HepG2 (cell line): ENCODE data around the gene UBAP1L. TPM values are rescaled to one million over a fixed set of nuclear protein-coding genes. Genes with fewer than 3 reads are reported as not detected.
A peak's percentile ranks its signal among the peaks of the same experiment; 100 is the strongest.

Experiments used
- CC2D1A ChIP-seq: sonication (generic); formaldehyde crosslinking; IDR thresholded peaks from 2 replicates; pipeline ENCODE4 v1.8.1; 2023; ENCODE audit warnings: mild to moderate bottlenecking, missing genetic modification reagents
- GATAD2A ChIP-seq: IDR thresholded peaks from 2 replicates; pipeline ENCODE4 v1.6.1; 2016
- GFI1 ChIP-seq: sonication (generic); formaldehyde crosslinking; IDR thresholded peaks from 2 replicates; pipeline ENCODE4 v1.5.0; 2020; ENCODE audit warnings: missing genetic modification reagents, mild to moderate bottlenecking, borderline replicate concordance
- HDAC6 ChIP-seq: fragments of 200-600 bp; sonication (generic); IDR thresholded peaks from 2 replicates; pipeline ENCODE4 v1.7.0; 2017; ENCODE audit warnings: mild to moderate bottlenecking, antibody characterized with exemption, low read length, low read depth
- MTF1 ChIP-seq: sonication (generic); formaldehyde crosslinking; IDR thresholded peaks from 2 replicates; pipeline ENCODE4 v1.5.0; 2020; ENCODE audit warnings: missing genetic modification reagents
- NCOA1 ChIP-seq: sonication (generic); formaldehyde crosslinking; IDR thresholded peaks from 2 replicates; pipeline ENCODE4 v1.9.0; 2021; ENCODE audit warnings: missing genetic modification reagents
- NR2F1 ChIP-seq, 2 experiments: fragments of 450-650 bp in 1 of 2; formaldehyde crosslinking in 1 of 2; IDR thresholded peaks; 2 replicates each; pipeline versions ENCODE4 v1.5.0 to v1.6.1; 2016 to 2020; ENCODE audit warnings: mild to moderate bottlenecking in 1 of 2, missing compliant biosample characterization in 1 of 2, missing genetic modification reagents in 1 of 2, moderate library complexity in 1 of 2
- RELA ChIP-seq: sonication (generic); formaldehyde crosslinking; IDR thresholded peaks from 2 replicates; pipeline ENCODE4 v1.4.0; 2020; ENCODE audit warnings: missing genetic modification reagents
- RORA ChIP-seq: sonication (generic); formaldehyde crosslinking; IDR thresholded peaks from 2 replicates; pipeline ENCODE4 v1.5.0; 2020; ENCODE audit warnings: mild to moderate bottlenecking, missing genetic modification reagents, moderate library complexity
- ZKSCAN1 ChIP-seq: fragments of 150-350 bp; IDR thresholded peaks from 2 replicates; pipeline ENCODE4 v1.6.1; 2014; ENCODE audit warnings: low read length
- ZNF441 ChIP-seq: sonication (generic); formaldehyde crosslinking; IDR thresholded peaks from 2 replicates; pipeline ENCODE4 v1.7.0; 2021; ENCODE audit warnings: missing genetic modification reagents, borderline replicate concordance
- ZNF615 ChIP-seq: sonication (generic); formaldehyde crosslinking; IDR thresholded peaks from 2 replicates; pipeline ENCODE4 v1.5.0; 2020; ENCODE audit warnings: mild to moderate bottlenecking, missing genetic modification reagents, borderline replicate concordance
- ZNF777 ChIP-seq: sonication (generic); formaldehyde crosslinking; IDR thresholded peaks from 2 replicates; pipeline ENCODE4 v1.4.0; 2020; ENCODE audit warnings: missing genetic modification reagents
- ZSCAN25 ChIP-seq: sonication (generic); formaldehyde crosslinking; IDR thresholded peaks from 2 replicates; pipeline ENCODE4 v1.8.0; 2022; ENCODE audit warnings: mild to moderate bottlenecking, missing genetic modification reagents
- polyA plus RNA-seq, 8 experiments: library from polyadenylated mRNA; depleted of rRNA in 3 of 8; stranded (reverse) in 7 of 8; unstranded in 1 of 8; fragments of >200 nt; fragmentation: Illumina TruSeq in 4 of 8; extraction: Trizol in 4 of 8; gene quantifications; 2 replicates each; pipeline versions ENCODE4 v1.2.1 to v1.2.3, GENCODE V29; 2011 to 2016; ENCODE audit warnings: low read depth in 4 of 8, missing spikeins in 1 of 8, mixed read lengths in 1 of 8; ENCODE audit not compliant: insufficient read depth in 1 of 8
- total RNA-seq, 5 experiments: library from RNA; depleted of rRNA; stranded (reverse); fragments of >200 nt; fragmentation: Illumina TruSeq; extraction: Trizol; gene quantifications; 2 replicates each; pipeline ENCODE4 v1.2.3, GENCODE V29; 2016; ENCODE audit warnings: low read depth in 1 of 5
- TF ChIP-seq, protein P1 (sequence below): sonication (generic); formaldehyde crosslinking; IDR thresholded peaks from 2 replicates; pipeline ENCODE4 v1.4.0; 2020; ENCODE audit warnings: mild to moderate bottlenecking, missing genetic modification reagents
- TF ChIP-seq, protein P2 (sequence below): sonication (generic); formaldehyde crosslinking; IDR thresholded peaks from 2 replicates; pipeline ENCODE4 v1.4.0; 2020; ENCODE audit warnings: low read depth, mild to moderate bottlenecking, missing genetic modification reagents
- TF ChIP-seq, protein P3 (sequence below): sonication (generic); formaldehyde crosslinking; IDR thresholded peaks from 2 replicates; pipeline ENCODE4 v1.4.0; 2020; ENCODE audit warnings: missing genetic modification reagents
- TF ChIP-seq, protein P4 (sequence below): sonication (generic); formaldehyde crosslinking; IDR thresholded peaks from 2 replicates; pipeline ENCODE4 v1.4.0; 2020; ENCODE audit warnings: missing genetic modification reagents
- TF ChIP-seq, protein P5 (sequence below): sonication (generic); formaldehyde crosslinking; IDR thresholded peaks from 2 replicates; pipeline ENCODE4 v1.4.0; 2020; ENCODE audit warnings: missing genetic modification reagents

UBAP1L gene
- total and polyA plus RNA-seq, 2 of the 13 experiments (the other 11 are each of a cell fraction or from before 2014, with no cell fraction given): 0.86 to 1.4 TPM

DNA sequence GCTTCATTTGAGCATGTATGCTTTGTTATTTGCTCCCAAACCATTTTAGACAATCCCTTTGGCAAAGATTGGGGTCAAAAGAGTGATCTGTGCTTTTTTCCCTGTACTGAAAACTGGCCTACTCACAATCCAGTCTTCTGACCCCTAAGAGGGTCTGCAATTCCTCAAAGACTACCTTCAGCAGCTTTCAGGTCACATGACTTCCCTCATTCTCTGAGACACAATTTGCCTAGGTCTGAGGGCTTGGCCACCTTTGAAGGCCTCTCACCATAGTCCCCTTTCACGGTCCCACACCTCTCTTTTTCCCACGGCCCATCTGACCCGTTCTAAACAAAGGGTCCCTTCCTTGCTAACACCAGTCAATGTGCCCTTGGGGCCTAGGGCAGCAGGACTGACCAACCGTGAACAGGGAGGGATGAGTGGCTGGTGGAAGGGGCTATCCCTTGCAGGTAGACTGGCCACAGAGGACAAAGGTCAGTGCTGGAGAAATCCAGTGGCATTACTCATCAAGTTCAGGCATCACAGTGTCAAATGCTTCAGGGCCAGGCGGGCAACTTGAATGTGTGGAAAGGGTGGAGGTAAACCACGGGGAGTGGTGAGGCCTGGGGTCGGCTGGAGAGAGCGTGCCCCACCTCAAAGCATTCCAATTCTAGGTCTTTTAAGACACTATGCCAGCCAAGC, 58.0 kb downstream of the UBAP1L start (continued):
- TF ChIP-seq, protein P1, sequence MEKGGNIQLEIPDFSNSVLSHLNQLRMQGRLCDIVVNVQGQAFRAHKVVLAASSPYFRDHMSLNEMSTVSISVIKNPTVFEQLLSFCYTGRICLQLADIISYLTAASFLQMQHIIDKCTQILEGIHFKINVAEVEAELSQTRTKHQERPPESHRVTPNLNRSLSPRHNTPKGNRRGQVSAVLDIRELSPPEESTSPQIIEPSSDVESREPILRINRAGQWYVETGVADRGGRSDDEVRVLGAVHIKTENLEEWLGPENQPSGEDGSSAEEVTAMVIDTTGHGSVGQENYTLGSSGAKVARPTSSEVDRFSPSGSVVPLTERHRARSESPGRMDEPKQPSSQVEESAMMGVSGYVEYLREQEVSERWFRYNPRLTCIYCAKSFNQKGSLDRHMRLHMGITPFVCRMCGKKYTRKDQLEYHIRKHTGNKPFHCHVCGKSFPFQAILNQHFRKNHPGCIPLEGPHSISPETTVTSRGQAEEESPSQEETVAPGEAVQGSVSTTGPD: no peak
- TF ChIP-seq, protein P2, sequence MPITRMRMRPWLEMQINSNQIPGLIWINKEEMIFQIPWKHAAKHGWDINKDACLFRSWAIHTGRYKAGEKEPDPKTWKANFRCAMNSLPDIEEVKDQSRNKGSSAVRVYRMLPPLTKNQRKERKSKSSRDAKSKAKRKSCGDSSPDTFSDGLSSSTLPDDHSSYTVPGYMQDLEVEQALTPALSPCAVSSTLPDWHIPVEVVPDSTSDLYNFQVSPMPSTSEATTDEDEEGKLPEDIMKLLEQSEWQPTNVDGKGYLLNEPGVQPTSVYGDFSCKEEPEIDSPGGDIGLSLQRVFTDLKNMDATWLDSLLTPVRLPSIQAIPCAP (CRISPR knock-in tag): no peak
- TF ChIP-seq RORA (CRISPR knock-in tag) (no peak), NCOA1 (no peak), MTF1 (CRISPR knock-in tag) (no peak), GATAD2A (CRISPR knock-in tag) (peak; percentile 96), GFI1 (CRISPR knock-in tag) (peak; percentile 77; the same call in 1 of the 2 replicates), CC2D1A (CRISPR knock-in tag) (no peak), ZNF441 (no peak), HDAC6 (no peak), ZSCAN25 (peak; percentile 63), ZNF777 (CRISPR knock-in tag) (no peak), ZKSCAN1 (no peak), RELA (CRISPR knock-in tag) (no peak; the same call in none of the 2 replicates), NR2F1 (CRISPR knock-in tag; IDR thresholded peaks at IDR 0.05) (peak; percentile 71 to 87), ZNF615 (CRISPR knock-in tag) (0 out of 2 replicates have a peak, but pooled peaks have one; percentile 52)
- TF ChIP-seq, protein P3, sequence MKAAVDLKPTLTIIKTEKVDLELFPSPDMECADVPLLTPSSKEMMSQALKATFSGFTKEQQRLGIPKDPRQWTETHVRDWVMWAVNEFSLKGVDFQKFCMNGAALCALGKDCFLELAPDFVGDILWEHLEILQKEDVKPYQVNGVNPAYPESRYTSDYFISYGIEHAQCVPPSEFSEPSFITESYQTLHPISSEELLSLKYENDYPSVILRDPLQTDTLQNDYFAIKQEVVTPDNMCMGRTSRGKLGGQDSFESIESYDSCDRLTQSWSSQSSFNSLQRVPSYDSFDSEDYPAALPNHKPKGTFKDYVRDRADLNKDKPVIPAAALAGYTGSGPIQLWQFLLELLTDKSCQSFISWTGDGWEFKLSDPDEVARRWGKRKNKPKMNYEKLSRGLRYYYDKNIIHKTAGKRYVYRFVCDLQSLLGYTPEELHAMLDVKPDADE (CRISPR knock-in tag): no peak
- TF ChIP-seq, protein P4, sequence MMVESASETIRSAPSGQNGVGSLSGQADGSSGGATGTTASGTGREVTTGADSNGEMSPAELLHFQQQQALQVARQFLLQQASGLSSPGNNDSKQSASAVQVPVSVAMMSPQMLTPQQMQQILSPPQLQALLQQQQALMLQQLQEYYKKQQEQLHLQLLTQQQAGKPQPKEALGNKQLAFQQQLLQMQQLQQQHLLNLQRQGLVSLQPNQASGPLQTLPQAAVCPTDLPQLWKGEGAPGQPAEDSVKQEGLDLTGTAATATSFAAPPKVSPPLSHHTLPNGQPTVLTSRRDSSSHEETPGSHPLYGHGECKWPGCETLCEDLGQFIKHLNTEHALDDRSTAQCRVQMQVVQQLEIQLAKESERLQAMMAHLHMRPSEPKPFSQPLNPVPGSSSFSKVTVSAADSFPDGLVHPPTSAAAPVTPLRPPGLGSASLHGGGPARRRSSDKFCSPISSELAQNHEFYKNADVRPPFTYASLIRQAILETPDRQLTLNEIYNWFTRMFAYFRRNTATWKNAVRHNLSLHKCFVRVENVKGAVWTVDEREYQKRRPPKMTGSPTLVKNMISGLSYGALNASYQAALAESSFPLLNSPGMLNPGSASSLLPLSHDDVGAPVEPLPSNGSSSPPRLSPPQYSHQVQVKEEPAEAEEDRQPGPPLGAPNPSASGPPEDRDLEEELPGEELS (CRISPR knock-in tag): 0 out of 2 replicates have a peak, but pooled peaks have one; percentile 34
- TF ChIP-seq, protein P5, sequence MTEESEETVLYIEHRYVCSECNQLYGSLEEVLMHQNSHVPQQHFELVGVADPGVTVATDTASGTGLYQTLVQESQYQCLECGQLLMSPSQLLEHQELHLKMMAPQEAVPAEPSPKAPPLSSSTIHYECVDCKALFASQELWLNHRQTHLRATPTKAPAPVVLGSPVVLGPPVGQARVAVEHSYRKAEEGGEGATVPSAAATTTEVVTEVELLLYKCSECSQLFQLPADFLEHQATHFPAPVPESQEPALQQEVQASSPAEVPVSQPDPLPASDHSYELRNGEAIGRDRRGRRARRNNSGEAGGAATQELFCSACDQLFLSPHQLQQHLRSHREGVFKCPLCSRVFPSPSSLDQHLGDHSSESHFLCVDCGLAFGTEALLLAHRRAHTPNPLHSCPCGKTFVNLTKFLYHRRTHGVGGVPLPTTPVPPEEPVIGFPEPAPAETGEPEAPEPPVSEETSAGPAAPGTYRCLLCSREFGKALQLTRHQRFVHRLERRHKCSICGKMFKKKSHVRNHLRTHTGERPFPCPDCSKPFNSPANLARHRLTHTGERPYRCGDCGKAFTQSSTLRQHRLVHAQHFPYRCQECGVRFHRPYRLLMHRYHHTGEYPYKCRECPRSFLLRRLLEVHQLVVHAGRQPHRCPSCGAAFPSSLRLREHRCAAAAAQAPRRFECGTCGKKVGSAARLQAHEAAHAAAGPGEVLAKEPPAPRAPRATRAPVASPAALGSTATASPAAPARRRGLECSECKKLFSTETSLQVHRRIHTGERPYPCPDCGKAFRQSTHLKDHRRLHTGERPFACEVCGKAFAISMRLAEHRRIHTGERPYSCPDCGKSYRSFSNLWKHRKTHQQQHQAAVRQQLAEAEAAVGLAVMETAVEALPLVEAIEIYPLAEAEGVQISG: peak; percentile 54; the same call in 1 of the 2 replicates
